NK-92 (cell line): ENCODE results near the gene ABHD16B.
A peak's percentile ranks its signal among the peaks of the same experiment; 100 is the strongest.

Experiments used
- DNase-seq: peaks from one replicate; lab custom pipeline; 2025; ENCODE audit not compliant: unreplicated experiment; lab: John Stamatoyannopoulos, UW

ABHD16B gene

DNA sequence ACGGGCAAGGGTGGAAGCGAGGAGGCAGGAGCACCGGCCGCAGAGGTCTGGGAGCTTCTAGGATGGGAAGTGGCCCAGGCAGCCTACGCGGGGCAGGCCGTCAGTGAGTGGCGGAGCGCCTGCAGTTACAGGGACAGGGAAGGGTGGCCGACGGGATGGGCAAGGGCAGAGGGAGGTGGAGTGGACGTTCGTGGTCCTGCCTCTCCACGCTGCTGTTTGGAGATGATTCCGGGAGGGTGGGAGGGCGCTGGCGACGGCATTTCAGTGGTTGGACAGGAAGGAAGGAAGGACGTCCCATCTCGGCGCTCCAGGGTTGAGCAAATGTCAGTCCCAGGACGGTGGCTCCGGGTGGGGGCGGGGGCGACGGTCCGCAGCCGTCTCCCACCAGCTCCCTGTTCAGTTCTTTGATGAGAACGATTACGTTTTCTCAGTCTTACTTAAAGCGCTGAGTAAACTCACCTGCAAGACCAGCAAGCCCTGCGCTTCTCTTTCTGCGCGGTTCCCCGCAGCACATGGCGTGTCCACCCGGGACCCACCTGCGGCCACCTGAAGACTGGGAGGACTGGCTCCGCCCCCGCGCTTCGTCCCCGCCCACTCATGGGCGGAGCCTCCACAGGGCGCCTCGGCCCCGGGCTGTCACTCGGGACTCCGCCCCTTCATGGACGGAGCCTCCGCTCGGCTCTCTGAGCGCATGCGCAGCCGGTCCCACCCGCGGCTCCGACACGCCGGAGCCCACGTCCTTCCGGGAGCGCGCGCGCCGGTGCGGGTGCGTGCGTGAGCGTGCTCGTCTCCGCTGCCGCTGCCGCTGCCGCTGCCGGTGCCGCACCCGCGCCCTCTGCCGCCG lies 33.3 kb downstream of the ABHD16B start, which contains the start of gene DNAJC5:
TSS of gene DNAJC5 (plus strand) at position 769 of the 844 bp plus-strand sequence. CDS start 33,220 bp downstream, outside the sequence.
- peak; percentile 61 for DNase-seq

DNA sequence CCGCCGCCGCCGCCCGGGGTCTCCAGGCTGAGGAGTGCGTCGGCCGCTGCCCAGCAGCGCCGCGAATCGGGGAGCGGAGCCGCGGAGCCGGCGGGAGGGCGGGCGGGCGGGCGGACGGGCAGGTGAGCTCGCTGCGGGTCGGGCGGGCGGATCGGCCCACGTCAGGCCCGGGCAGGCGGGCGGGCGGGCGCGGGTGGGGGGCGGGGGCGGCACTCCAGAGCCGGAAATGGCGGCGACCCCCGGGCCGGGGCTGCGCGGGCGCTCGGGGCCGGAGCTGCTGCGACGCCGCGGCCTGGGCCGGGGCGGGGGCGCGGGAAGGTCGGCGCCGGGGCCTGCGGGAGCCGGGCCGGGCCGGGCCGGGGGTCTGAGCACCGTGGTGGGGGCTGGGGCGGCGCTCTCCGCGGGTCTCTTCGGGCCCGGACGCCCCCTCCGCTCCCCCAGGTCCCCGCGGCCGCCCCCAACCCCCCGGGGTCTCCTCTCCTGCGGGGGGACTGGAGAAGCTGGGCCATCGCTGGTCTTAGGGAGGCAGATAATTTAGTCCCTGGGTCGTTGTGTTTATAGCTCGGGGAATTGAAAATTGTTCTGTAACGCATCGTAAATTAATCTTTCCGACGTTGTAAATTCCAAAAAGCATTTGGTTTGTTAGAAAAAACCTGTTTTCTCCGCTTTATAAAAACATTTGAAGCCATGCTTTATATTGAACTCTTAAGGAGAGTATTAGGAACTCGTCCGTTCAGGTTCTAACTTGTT lies 34.1 kb downstream of the ABHD16B start:
- DNase-seq, result no peak

- no peak for DNase-seq
These were observed 34.6 kb downstream of the ABHD16B start for GRCh38 chr20:63895952-63896263.

DNA sequence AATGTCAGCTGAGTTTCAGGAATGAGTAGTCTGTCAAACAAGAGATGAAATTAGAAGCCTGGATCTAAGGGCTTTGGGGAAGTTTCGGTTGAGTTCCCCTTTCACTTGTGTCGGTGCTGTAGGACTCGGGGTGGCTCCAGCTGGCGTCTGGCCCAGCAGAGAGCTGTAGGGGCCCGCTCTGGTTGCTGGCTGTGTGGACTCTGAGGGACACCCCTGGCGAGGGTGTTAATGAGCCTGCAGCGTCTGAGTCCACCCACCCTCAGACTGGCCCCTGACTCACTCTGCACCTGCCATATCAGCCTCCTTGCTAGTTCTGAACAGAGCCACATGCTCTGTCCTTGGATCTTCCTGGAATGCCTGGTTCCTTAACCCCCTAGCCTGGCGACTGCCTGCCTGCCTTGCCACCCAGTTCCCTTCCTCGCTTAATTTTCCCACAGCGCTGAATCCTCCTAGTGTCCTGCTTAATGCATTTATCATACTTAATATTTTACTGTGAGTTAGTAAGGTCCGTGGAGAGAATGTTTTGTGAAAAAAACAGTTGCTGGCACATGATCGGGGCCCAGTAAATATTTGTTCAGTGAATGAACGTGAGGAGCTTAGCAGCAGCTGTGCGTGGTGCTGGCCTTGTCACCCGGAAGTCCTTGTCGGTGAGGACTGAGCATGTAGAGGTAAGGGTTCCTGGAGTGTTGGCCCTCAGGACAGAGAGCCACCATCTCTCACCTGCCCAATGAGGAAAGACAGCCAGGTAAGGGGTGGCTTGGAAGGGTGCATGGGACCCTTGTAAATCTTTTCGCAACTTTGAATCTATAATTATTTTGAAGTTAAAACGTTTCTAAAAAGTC lies 35.2 kb downstream of the ABHD16B start:
- DNase-seq, result no peak

GRCh38 chr20:63897978-63898561 lies 36.8 kb downstream of the ABHD16B start:
- no peak for DNase-seq

- DNase-seq, result no peak
These were observed 37.7 kb downstream of the ABHD16B start for GRCh38 chr20:63898882-63899558.

DNA sequence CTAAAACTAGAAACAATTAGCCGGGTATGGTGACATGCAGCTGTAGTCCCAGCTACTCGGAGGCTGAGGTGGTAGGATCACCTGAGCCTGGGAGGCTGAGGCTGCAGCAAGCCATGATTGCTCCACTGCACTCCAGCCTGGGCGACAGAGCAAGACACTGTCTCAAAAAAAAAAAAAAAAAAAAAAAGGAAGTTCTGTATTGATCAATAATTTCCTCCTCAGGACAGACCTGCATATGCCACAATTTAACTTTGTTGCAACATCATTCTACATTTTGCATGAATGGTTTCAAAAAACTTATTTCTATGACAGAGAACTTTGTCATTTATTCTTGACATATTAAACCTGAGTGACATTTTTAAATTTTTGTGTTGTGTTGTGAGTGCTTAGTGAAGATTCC lies 39.1 kb downstream of the ABHD16B start:
- DNase-seq, result no peak

DNA sequence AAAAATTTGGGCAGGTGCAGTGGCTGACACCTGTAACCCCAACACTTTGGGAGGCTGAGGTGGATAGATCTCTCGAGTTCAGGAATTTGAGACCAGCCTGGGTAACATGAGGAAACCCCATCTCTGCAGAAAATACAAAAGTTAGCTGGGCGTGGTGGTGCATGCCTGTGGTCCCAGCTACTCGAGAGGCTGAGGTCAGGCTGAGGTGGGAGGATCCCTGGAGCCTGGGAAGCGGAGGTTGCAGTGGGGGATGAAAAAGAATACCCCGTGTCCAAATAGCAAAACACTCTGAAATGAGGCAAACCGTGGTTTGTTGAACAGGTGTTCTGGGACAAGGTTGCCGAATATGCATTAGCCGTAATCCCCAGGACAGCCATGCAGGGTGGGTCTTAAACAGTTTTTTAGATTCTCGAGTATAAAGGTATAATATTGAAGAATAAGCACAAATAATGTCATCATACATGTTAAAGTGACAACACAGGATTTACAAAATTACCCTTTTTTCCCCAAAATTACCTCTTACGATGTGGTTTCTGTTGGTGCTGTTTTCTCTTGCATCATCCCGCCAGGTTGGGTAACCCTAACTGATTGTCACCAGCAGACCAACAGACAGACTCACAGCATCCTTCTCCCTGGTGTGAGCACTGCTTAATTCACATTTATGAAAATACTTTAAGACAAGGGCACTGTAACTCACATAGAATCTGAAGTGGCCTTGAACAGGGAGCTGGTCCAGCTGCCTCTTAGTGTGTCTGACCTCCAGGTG lies 42.7 kb downstream of the ABHD16B start:
- no peak for DNase-seq

DNA sequence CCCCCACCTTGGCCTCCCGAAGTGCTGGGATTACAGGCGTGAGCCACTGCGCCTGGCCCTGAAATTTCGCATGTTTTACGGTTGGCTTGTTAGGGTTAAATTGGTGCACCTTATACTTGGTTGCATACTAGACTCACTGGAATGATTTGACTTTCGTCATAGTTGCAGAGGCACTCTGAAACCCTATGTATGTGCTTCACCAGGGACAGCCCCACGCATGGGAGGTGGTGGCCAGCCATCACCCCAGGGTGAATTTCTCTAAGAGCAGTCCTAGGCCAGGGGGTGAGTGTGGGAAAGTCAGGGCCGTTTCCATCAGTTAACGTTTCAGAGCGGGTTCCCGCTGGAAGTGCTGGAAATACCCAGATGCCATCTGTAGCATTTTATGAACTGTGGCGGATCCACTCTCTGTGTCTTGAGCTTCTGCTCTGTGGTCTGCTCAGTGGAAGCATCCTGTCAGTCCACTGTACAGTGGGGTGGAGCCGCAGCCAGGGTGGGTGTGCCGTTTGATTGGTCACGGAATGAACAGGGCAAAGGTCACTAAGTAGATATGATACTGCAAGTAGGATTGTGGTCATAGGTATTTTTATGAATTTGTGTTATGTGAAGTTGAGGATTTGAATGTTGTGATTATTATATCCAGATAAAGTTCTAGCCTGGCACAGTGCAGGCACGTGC lies 46.8 kb downstream of the ABHD16B start:
- DNase-seq, result no peak

DNA sequence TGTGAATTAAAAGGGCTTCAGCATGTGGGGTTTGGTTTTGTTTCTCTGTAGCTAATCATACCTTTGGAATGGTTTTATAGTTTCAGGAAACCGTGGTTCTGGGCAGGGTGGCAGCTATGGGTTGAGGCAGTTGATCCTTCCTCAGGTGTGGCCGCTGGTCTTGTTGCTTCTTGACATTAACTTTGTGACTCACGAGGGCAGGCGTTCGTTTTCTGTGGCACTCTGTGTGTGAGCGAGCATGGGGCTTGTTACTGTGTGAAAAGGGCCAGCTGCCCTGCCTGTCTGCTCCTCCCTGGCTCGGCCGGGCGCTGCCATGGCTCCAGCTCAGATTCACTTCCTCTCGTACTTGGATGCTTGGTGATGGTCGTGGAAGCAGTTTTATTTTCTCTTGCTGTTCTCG lies 49.9 kb downstream of the ABHD16B start:
- no peak for DNase-seq
